Kidney (tissue), 14 donors: Measurements from ENCODE around the gene ANKRD9. TPM values are rescaled to one million over a fixed set of nuclear protein-coding genes. Genes with fewer than 3 reads are reported as not detected.

Experiments
- DNase-seq, 5 donors: peaks; one replicate each; pipeline ENCODE4 v3.0.0-alpha.2; 2013 to 2020
- FAIRE-seq: peaks from 2 replicates; lab custom pipeline; 2012; peaks lifted over from hg19 to GRCh38; lab: Jason Lieb, UNC
- H3K27ac ChIP-seq, 2 donors: one replicate each; pipeline ENCODE4 v1.7.0; 2013; ENCODE audit warnings: low read depth in 2 of 2, low read length in 2 of 2, inconsistent platforms in 1 of 2
- H3K27me3 ChIP-seq: one replicate; pipeline ENCODE4 v1.7.1; 2013; ENCODE audit warnings: low read length, inconsistent platforms; ENCODE audit not compliant: control insufficient read depth, insufficient read depth
- H3K36me3 ChIP-seq, 3 donors: one replicate each; pipeline versions ENCODE4 v1.7.0 to v1.7.1; 2013; ENCODE audit warnings: low read length in 3 of 3, control low read depth in 1 of 3, inconsistent platforms in 1 of 3; ENCODE audit not compliant: insufficient read depth in 3 of 3, control insufficient read depth in 2 of 3
- H3K4me1 ChIP-seq, 3 donors: one replicate each; pipeline versions ENCODE4 v1.7.0 to v1.7.1; 2013; ENCODE audit warnings: low read length in 3 of 3, inconsistent platforms in 1 of 3, low read depth in 1 of 3; ENCODE audit not compliant: control insufficient read depth in 2 of 3, insufficient read depth in 2 of 3
- H3K4me3 ChIP-seq, 3 donors: one replicate each; pipeline versions ENCODE4 v1.7.0 to v1.8.1; 2013; ENCODE audit warnings: low read length in 3 of 3, control low read depth in 1 of 3, inconsistent platforms in 1 of 3
- H3K9ac ChIP-seq, 3 donors: one replicate each; pipeline versions ENCODE4 v1.7.0 to v1.7.1; 2013; ENCODE audit warnings: low read length in 3 of 3, control low read depth in 1 of 3, inconsistent platforms in 1 of 3
- H3K9me3 ChIP-seq, 3 donors: one replicate each; pipeline versions ENCODE4 v1.7.0 to v1.7.1; 2013; ENCODE audit warnings: low read length in 3 of 3, control low read depth in 1 of 3, inconsistent platforms in 1 of 3; ENCODE audit not compliant: control insufficient read depth in 2 of 3, insufficient read depth in 1 of 3
- intact Hi-C: fragments of 100-400 bp; cut with DNase I; formaldehyde crosslinking; loops from one replicate; pipeline ENCODE4 v1.11.1; 2022
- polyA plus RNA-seq: library from polyadenylated mRNA; stranded (reverse); fragments of 350-450 nt; fragmentation: Illumina TruSeq; extraction: RNeasy Lipid Tissue Mini Kit (QIAGEN cat#74804); gene quantifications from one replicate; pipeline ENCODE4 v1.2.3, GENCODE V29; 2014; ENCODE audit warnings: low read depth, low replicate concordance; ENCODE audit not compliant: insufficient read depth
- total RNA-seq: library from RNA; stranded (reverse); fragmentation: NEBNext Ultra II Directional; extraction: Animal tissue kit (Norgen Biotek cat#: 25700); gene quantifications from one replicate; pipeline ENCODE4 v1.2.1, GENCODE V29; 2021
- TF ChIP-seq, protein P1 (sequence below): IDR thresholded peaks from 3 replicates; pipeline ENCODE4 v1.5.1; 2012; ENCODE audit warnings: mild to moderate bottlenecking, moderate library complexity, borderline replicate concordance; ENCODE audit not compliant: insufficient read depth; ENCODE audit errors: extremely low read depth
- donor health status: control.
- donor health status: control.
- donor health status: control.
- donor health status: control.
- donor health status: control.
- donor health status: DM: yes; HTN: yes; CAD: no.
- donor health status: Normal renal cell carcinoma (clear cell type).

Gene ANKRD9
- total and polyA plus RNA-seq, 2 donors from 2014 or later = 18.7 to 26.0 TPM

DNA sequence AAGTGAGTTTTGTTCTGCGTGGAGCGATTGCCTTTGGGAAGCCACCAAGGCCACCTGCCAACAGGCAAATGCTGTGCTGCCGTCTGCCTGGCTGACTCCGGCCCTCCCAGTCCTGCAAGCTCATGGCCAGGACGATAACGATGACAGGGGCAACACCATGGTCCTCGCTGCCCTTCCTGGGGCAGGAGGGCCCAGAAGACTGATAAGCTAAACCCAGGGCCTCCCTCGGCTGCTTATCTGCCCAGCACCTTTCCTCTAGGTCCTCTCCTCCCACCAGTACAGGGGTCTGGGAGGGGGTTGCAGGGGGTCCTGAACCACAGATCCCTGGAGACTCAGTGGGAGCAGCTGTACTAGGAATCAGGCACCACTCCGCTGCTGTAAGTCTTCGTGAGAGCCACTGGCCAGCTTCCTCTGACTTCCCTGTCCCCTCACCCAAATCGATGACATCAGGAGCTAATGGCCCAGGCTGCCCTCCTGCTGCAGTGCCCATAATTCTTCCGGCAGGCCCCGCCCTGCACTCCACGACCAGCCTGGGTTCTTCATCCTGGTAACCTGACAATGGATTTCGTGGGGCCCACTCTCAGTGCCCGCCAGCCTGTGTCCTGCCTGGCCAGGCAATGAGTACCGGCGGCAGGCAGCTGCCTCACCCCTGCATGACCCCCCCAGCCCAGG is 5.1 kb downstream of the ANKRD9 start:
- no peaks in the 10 kb centered on the region for H3K9me3 ChIP-seq
- no peaks in the 10 kb centered on the region for H3K27me3 ChIP-seq
- intact Hi-C loops = no loop called here
- FAIRE-seq = no peak
- DNase-seq = peak in 4 of 5 donors; percentile 59 to 71 (median 64)
- H3K36me3 ChIP-seq = peaks cover 0 to 3% (median 0%) of the 10 kb centered on the region in 3 donors
- peaks cover 0 to 10% (median 4%) of the 10 kb centered on the region in 3 donors for H3K4me1 ChIP-seq
- no peak overlapping the region for H3K9ac ChIP-seq
- H3K27ac ChIP-seq = no peak overlapping the region
- TF ChIP-seq, protein P1, sequence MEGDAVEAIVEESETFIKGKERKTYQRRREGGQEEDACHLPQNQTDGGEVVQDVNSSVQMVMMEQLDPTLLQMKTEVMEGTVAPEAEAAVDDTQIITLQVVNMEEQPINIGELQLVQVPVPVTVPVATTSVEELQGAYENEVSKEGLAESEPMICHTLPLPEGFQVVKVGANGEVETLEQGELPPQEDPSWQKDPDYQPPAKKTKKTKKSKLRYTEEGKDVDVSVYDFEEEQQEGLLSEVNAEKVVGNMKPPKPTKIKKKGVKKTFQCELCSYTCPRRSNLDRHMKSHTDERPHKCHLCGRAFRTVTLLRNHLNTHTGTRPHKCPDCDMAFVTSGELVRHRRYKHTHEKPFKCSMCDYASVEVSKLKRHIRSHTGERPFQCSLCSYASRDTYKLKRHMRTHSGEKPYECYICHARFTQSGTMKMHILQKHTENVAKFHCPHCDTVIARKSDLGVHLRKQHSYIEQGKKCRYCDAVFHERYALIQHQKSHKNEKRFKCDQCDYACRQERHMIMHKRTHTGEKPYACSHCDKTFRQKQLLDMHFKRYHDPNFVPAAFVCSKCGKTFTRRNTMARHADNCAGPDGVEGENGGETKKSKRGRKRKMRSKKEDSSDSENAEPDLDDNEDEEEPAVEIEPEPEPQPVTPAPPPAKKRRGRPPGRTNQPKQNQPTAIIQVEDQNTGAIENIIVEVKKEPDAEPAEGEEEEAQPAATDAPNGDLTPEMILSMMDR = no peak
- H3K4me3 ChIP-seq = no peak overlapping the region

DNA sequence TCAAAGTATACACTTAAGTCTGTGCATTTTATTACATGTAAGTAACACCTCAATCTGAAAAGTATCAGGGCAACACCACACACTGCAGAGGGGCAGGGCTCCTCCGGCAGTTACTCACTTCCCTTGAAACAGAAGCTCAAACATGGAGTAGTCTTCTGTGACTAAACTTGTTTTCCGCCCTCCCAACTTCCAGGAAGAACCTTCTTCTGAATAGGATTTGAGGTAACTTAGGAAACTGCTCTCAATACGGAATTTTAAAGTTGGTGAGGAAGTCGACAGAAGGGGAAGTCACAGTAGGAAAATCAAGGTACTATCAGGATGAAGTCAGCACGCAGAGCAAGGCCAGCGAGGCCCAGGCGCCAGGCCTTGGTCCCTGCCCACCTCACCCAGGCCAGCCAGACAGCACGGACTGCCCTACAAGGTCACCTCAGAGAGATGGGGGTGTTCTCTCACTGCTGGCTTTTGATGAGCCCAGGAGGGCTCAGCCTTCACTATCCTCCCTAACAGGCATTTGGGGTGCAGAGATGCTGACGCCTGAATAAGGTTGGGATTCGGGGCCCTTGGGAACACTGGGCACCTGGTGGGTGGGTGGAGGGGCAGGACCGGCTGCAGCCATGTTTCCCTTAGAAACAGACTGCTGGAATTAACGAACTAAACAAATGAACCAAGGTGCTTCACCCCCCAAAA is 5.8 kb downstream of the ANKRD9 start:
- Histone ChIP-seq H3K36me3 (peaks cover 0 to 5% (median 2%) of the 10 kb centered on the region in 3 donors), H3K9ac (no peak overlapping the region), H3K4me3 (no peak overlapping the region), H3K27me3 (no peaks in the 10 kb centered on the region), H3K27ac (no peak overlapping the region), H3K4me1 (peaks cover 0 to 10% (median 2%) of the 10 kb centered on the region in 3 donors), H3K9me3 (no peaks in the 10 kb centered on the region)
- FAIRE-seq (no peak), DNase-seq (no peak)
- TF ChIP-seq, protein P1 = no peak
- intact Hi-C loops = no loop called here

DNA sequence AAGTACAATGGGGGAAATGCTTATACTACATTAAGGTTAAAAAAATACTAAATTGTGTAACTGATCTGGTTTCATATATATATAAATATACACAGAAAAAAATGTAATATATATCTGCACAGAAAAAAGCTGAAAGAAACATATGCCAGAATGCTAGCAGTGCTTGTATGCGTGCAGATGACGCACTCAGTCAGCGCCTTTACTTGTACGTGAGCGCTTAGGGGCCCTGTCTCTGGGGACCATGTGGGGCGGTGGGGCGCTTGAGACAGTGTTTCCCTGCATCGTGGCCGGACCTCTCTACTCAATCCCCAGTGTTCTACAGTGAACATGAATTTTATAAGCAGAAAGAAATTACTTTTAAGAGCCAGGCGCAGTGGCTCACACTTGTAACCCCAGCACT is 7.0 kb downstream of the ANKRD9 start:
- Histone ChIP-seq H3K4me3 (no peak overlapping the region), H3K27ac (no peak overlapping the region), H3K36me3 (peaks cover 0 to 13% (median 4%) of the 10 kb centered on the region in 3 donors), H3K9me3 (no peaks in the 10 kb centered on the region), H3K27me3 (no peaks in the 10 kb centered on the region), H3K4me1 (peaks cover 0 to 10% (median 0%) of the 10 kb centered on the region in 3 donors), H3K9ac (no peak overlapping the region)
- DNase-seq (no peak), FAIRE-seq (no peak)
- TF ChIP-seq, protein P1 = no peak
- intact Hi-C loops = no loop called here
